WTC11 (cell line): ENCODE data around the gene ANGPTL2. TPM values are rescaled to one million over a fixed set of nuclear protein-coding genes. Genes with fewer than 3 reads are reported as not detected.

Experiments
- ATAC-seq: fragments of 200-7000 bp; cut with Tn5 transposase; 2 replicates; pipeline ENCODE4 v1.10.0; 2021; ENCODE audit warnings: mild to moderate bottlenecking, moderate library complexity
- CTCF ChIA-PET: fragments of 300-600 bp; sonication (Branson Sonifier 250); formaldehyde crosslinking; loops from one replicate; lab custom pipeline; 2021; ENCODE audit warnings: antibody characterized with exemption; lab: Charles Lee
- POLR2A ChIA-PET: fragments of 350-600 bp; sonication (Branson Sonifier 250); formaldehyde crosslinking; loops from one replicate; lab custom pipeline; 2021; ENCODE audit warnings: antibody characterized with exemption; lab: Charles Lee
- DNase-seq: peaks from one replicate; pipeline ENCODE4 v3.0.0; 2021; ENCODE audit warnings: low spot score
- H3K27ac Mint-ChIP-seq: 2 replicates; pipeline ENCODE4 v1.8.0; 2021; ENCODE audit warnings: mixed read lengths
- H3K27me3 Mint-ChIP-seq: 2 replicates; pipeline ENCODE4 v1.8.0; 2021; ENCODE audit warnings: low read depth, mild to moderate bottlenecking, moderate library complexity, mixed read lengths
- H3K36me3 Mint-ChIP-seq: 2 replicates; pipeline ENCODE4 v1.8.0; 2021; ENCODE audit warnings: mixed read lengths
- H3K4me1 Mint-ChIP-seq: 2 replicates; pipeline ENCODE4 v1.8.0; 2022; ENCODE audit warnings: mixed read lengths
- H3K4me3 Mint-ChIP-seq: 2 replicates; pipeline ENCODE4 v1.8.0; 2021; ENCODE audit warnings: mild to moderate bottlenecking, moderate library complexity, mixed read lengths
- H3K9me3 Mint-ChIP-seq: 2 replicates; pipeline ENCODE4 v1.8.0; 2021; ENCODE audit warnings: mixed read lengths
- AR ChIP-seq: fragments of 250-450 bp; sonication (Bioruptor Pico); IDR thresholded peaks from 2 replicates; pipeline ENCODE4 v1.9.0; 2021; ENCODE audit warnings: mild to moderate bottlenecking
- CBFB ChIP-seq: sonication (generic); formaldehyde crosslinking; IDR thresholded peaks from 2 replicates; pipeline ENCODE4 v1.8.1; 2022; ENCODE audit warnings: mild to moderate bottlenecking, low read depth, missing genetic modification reagents
- CDX4 ChIP-seq: fragments of 250-450 bp; sonication (Bioruptor Pico); IDR thresholded peaks from 2 replicates; pipeline ENCODE4 v1.9.0; 2021; ENCODE audit warnings: moderate library complexity, mild to moderate bottlenecking, inconsistent platforms, borderline replicate concordance
- CREB1 ChIP-seq: sonication (generic); formaldehyde crosslinking; IDR thresholded peaks from 2 replicates; pipeline ENCODE4 v1.8.0; 2023; ENCODE audit warnings: mild to moderate bottlenecking, missing genetic modification reagents
- E2F5 ChIP-seq: sonication (generic); formaldehyde crosslinking; IDR thresholded peaks from 2 replicates; pipeline ENCODE4 v1.8.1; 2022; ENCODE audit warnings: mild to moderate bottlenecking, moderate library complexity, missing genetic modification reagents
- ELF4 ChIP-seq: sonication (generic); formaldehyde crosslinking; IDR thresholded peaks from 2 replicates; pipeline ENCODE4 v1.8.1; 2022; ENCODE audit warnings: low read depth, mild to moderate bottlenecking, moderate library complexity, missing genetic modification reagents
- FOXK1 ChIP-seq: sonication (generic); formaldehyde crosslinking; IDR thresholded peaks from 2 replicates; pipeline ENCODE4 v1.8.0; 2022; ENCODE audit warnings: mild to moderate bottlenecking, moderate library complexity, missing genetic modification reagents
- GTF2I ChIP-seq: fragments of 250-450 bp; sonication (Bioruptor Pico); conservative IDR thresholded peaks from 2 replicates; pipeline ENCODE4 v1.4.0; 2021; ENCODE audit warnings: mild to moderate bottlenecking
- HMGXB4 ChIP-seq: sonication (generic); formaldehyde crosslinking; IDR thresholded peaks from 2 replicates; pipeline ENCODE4 v1.8.1; 2023; ENCODE audit warnings: mild to moderate bottlenecking, moderate library complexity, missing genetic modification reagents
- JAZF1 ChIP-seq: fragments of 250-450 bp; sonication (Bioruptor Pico); IDR thresholded peaks from 2 replicates; pipeline ENCODE4 v1.9.0; 2021; ENCODE audit warnings: moderate library complexity, mild to moderate bottlenecking, inconsistent platforms
- NFATC4 ChIP-seq: fragments of 250-450 bp; sonication (Bioruptor Pico); IDR thresholded peaks from 2 replicates; pipeline ENCODE4 v1.9.0; 2021; ENCODE audit warnings: mild to moderate bottlenecking
- SMAD3 ChIP-seq: sonication (generic); formaldehyde crosslinking; IDR thresholded peaks from 2 replicates; pipeline ENCODE4 v1.8.0; 2022; ENCODE audit warnings: missing genetic modification reagents, mild to moderate bottlenecking, borderline replicate concordance
- USF2 ChIP-seq: sonication (generic); formaldehyde crosslinking; IDR thresholded peaks from 2 replicates; pipeline ENCODE4 v1.8.1; 2023; ENCODE audit warnings: mild to moderate bottlenecking, missing genetic modification reagents, moderate library complexity
- ZNF138 ChIP-seq: sonication (generic); formaldehyde crosslinking; conservative IDR thresholded peaks from 2 replicates; pipeline ENCODE4 v1.8.1; 2022; ENCODE audit warnings: mild to moderate bottlenecking, moderate library complexity, missing genetic modification reagents
- ZNF396 ChIP-seq: fragments of 250-450 bp; sonication (Bioruptor Pico); IDR thresholded peaks from 2 replicates; pipeline ENCODE4 v1.8.0; 2021; ENCODE audit warnings: mild to moderate bottlenecking, moderate library complexity, borderline replicate concordance
- ZNF416 ChIP-seq: fragments of 250-450 bp; sonication (Bioruptor Pico); IDR thresholded peaks from 2 replicates; pipeline ENCODE4 v1.9.0; 2021; ENCODE audit warnings: mild to moderate bottlenecking, inconsistent platforms
- ZNF512 ChIP-seq: sonication (generic); formaldehyde crosslinking; IDR thresholded peaks from 2 replicates; pipeline ENCODE4 v1.8.1; 2022; ENCODE audit warnings: missing genetic modification reagents, borderline replicate concordance
- ZNF532 ChIP-seq: fragments of 250-450 bp; sonication (Bioruptor Pico); IDR thresholded peaks from 2 replicates; pipeline ENCODE4 v1.9.0; 2021; ENCODE audit warnings: mild to moderate bottlenecking, borderline replicate concordance
- ZNF671 ChIP-seq: fragments of 250-450 bp; sonication (Bioruptor Pico); IDR thresholded peaks from 2 replicates; pipeline ENCODE4 v1.8.0; 2021; ENCODE audit warnings: mild to moderate bottlenecking
- total RNA-seq: library from RNA; stranded (reverse); gene quantifications from 3 replicates; pipeline ENCODE4 v1.2.3, GENCODE V29; 2021

ANGPTL2 gene
- total RNA-seq, 1 experiment from 2014 or later, result 4.5 TPM

- Mint-ChIP-seq H3K9me3 (no peaks in the 10 kb centered on the region), H3K4me3 (no peak overlapping the region), H3K27ac (peak overlapping the region; percentile 80; the same call in 1 of the 2 replicates), H3K4me1 (no peaks in the 10 kb centered on the region), H3K27me3 (no peaks in the 10 kb centered on the region), H3K36me3 (no peaks in the 10 kb centered on the region)
- ChIA-PET POLR2A (no interaction called here), CTCF (interaction anchor here (1.1 kb wide), 1 partner anchor 85 kb away, joined by 3 read pairs; no protein-coding TSS in a partner anchor)
- ATAC-seq (no peak), DNase-seq (no peak)
- no peak for TF ChIP-seq USF2 (CRISPR knock-in tag)
- TF ChIP-seq ZNF512 (CRISPR knock-in tag), result no peak
- no peak for TF ChIP-seq GTF2I (CRISPR knock-in tag)
- TF ChIP-seq E2F5, result no peak
- no peak for TF ChIP-seq ZNF396 (CRISPR knock-in tag)
- no peak for TF ChIP-seq HMGXB4 (CRISPR knock-in tag)
- no peak for TF ChIP-seq JAZF1
- no peak for TF ChIP-seq CBFB
- no peak for TF ChIP-seq FOXK1 (CRISPR knock-in tag)
- no peak for TF ChIP-seq AR
- TF ChIP-seq NFATC4 (CRISPR knock-in tag), result no peak
- TF ChIP-seq CDX4 (CRISPR knock-in tag), result no peak
- TF ChIP-seq SMAD3 (CRISPR knock-in tag), result no peak
- no peak for TF ChIP-seq ZNF138 (CRISPR knock-in tag)
These were observed 71.8 kb downstream of the ANGPTL2 start for GRCh38 chr9:127050591-127051001.

- ChIA-PET POLR2A (no interaction called here), CTCF (interaction anchor here (1.1 kb wide), 1 partner anchor 85 kb away, joined by 3 read pairs; no protein-coding TSS in a partner anchor)
- H3K4me1 Mint-ChIP-seq, result no peaks in the 10 kb centered on the region
- no peak overlapping the region; the same call in 1 of the 2 replicates for H3K27ac Mint-ChIP-seq
- ATAC-seq (no peak), DNase-seq (no peak)
- no peaks in the 10 kb centered on the region for H3K27me3 Mint-ChIP-seq
- H3K36me3 Mint-ChIP-seq, result no peaks in the 10 kb centered on the region
- no peaks in the 10 kb centered on the region for H3K9me3 Mint-ChIP-seq
- H3K4me3 Mint-ChIP-seq, result no peak overlapping the region
- TF ChIP-seq FOXK1 (CRISPR knock-in tag), result no peak
- TF ChIP-seq ELF4 (CRISPR knock-in tag), result no peak
- no peak for TF ChIP-seq CREB1
- no peak for TF ChIP-seq ZNF671 (CRISPR knock-in tag)
- TF ChIP-seq ZNF416 (CRISPR knock-in tag), result no peak
- TF ChIP-seq ZNF532, result no peak
- no peak for TF ChIP-seq HMGXB4 (CRISPR knock-in tag)
These were observed 72.3 kb downstream of the ANGPTL2 start for GRCh38 chr9:127050152-127050551.
